HEK293 (cell line): Measurements from ENCODE around the gene DEK.

Experiments
- CTCF ChIA-PET: fragments of 350-600 bp; formaldehyde crosslinking; extraction: SDS; loops from one replicate; lab custom pipeline; 2021; ENCODE audit warnings: antibody characterized with exemption; lab: Yijun Ruan, JAX
- POLR2A ChIA-PET: fragments of 300-600 bp; formaldehyde crosslinking; extraction: SDS; loops from one replicate; lab custom pipeline; 2020; ENCODE audit warnings: antibody characterized with exemption, inconsistent platforms; lab: Yijun Ruan, JAX
- H3K27ac ChIP-seq: fragments of 200-500 bp; sonication (Bioruptor generic); 2 replicates; pipeline ENCODE4 v1.5.1; 2014; ENCODE audit warnings: low read depth, low read length, control low read depth, inconsistent platforms; ENCODE audit errors: extremely low read depth
- H3K36me3 ChIP-seq, 2 experiments: fragments of 200-500 bp in 1 of 2; sonication (Bioruptor generic) in 1 of 2; 1 replicate in 1 of 2; 2 replicates in 1 of 2; pipeline ENCODE4 v1.5.1; 2014 to 2017; ENCODE audit warnings: inconsistent platforms in 2 of 2, low read length in 2 of 2; ENCODE audit not compliant: control insufficient read depth in 2 of 2, insufficient read depth in 1 of 2
- H3K4me1 ChIP-seq: fragments of 200-500 bp; sonication (Bioruptor generic); 2 replicates; pipeline ENCODE4 v1.5.1; 2014; ENCODE audit warnings: mild to moderate bottlenecking, low read length, inconsistent platforms; ENCODE audit not compliant: control insufficient read depth, insufficient read depth
- H3K4me3 ChIP-seq: 2 replicates; pipeline ENCODE4 v1.5.1; 2011; ENCODE audit warnings: low read depth, mild to moderate bottlenecking, control low read depth, low read length, moderate library complexity
- H3K9me3 ChIP-seq: fragments of 200-500 bp; sonication (Bioruptor generic); 2 replicates; pipeline ENCODE4 v1.5.1; 2014; ENCODE audit warnings: low read depth, low read length, inconsistent platforms; ENCODE audit not compliant: control insufficient read depth, insufficient read depth
- PRDM1 ChIP-seq: fragments of 450-650 bp; formaldehyde crosslinking; IDR thresholded peaks from 2 replicates; pipeline ENCODE4; 2016; ENCODE audit warnings: missing biosample characterization, missing genetic modification characterization
- REPIN1 ChIP-seq: fragments of 450-650 bp; formaldehyde crosslinking; IDR thresholded peaks from 2 replicates; pipeline ENCODE4 v1.5.1; 2017; ENCODE audit warnings: missing biosample characterization, missing genetic modification characterization, low read depth
- SP2 ChIP-seq: fragments of 450-650 bp; formaldehyde crosslinking; IDR thresholded peaks from 2 replicates; pipeline ENCODE4 v1.5.1; 2016; ENCODE audit warnings: missing biosample characterization, missing genetic modification characterization
- SP7 ChIP-seq: fragments of 450-650 bp; formaldehyde crosslinking; IDR thresholded peaks from 2 replicates; pipeline ENCODE4 v1.5.1; 2016; ENCODE audit warnings: missing biosample characterization, missing genetic modification characterization
- ZBTB7A ChIP-seq: fragments of 450-650 bp; formaldehyde crosslinking; IDR thresholded peaks from 2 replicates; pipeline ENCODE4 v1.5.1; 2016; ENCODE audit warnings: low read depth, missing biosample characterization, missing genetic modification characterization
- ZNF10 ChIP-seq: fragments of 450-650 bp; formaldehyde crosslinking; IDR thresholded peaks from 2 replicates; pipeline ENCODE4 v1.5.1; 2017; ENCODE audit warnings: missing biosample characterization, missing genetic modification characterization
- ZNF184 ChIP-seq: fragments of 450-650 bp; IDR thresholded peaks from 2 replicates; pipeline ENCODE4 v1.5.1; 2018; ENCODE audit warnings: missing biosample characterization, mild to moderate bottlenecking, missing genetic modification characterization
- ZNF274 ChIP-seq, 2 experiments: fragments of 200-500 bp in 1 of 2; fragments of 450-650 bp in 1 of 2; sonication (Bioruptor generic) in 1 of 2; formaldehyde crosslinking in 1 of 2; IDR thresholded peaks; 2 replicates each; pipeline versions ENCODE4 v1.5.1 to v1.6.1; 2014 to 2016; ENCODE audit warnings: borderline replicate concordance in 1 of 2, inconsistent platforms in 1 of 2, low read length in 1 of 2, missing biosample characterization in 1 of 2, missing genetic modification characterization in 1 of 2
- ZNF501 ChIP-seq: fragments of 450-650 bp; formaldehyde crosslinking; IDR thresholded peaks from 2 replicates; pipeline ENCODE4 v1.5.1; 2016; ENCODE audit warnings: missing biosample characterization, missing genetic modification characterization
- ZNF561 ChIP-seq: fragments of 450-650 bp; IDR thresholded peaks from 2 replicates; pipeline ENCODE4 v1.5.1; 2018; ENCODE audit warnings: missing biosample characterization, missing genetic modification characterization, borderline replicate concordance
- ZNF654 ChIP-seq: fragments of 450-650 bp; formaldehyde crosslinking; IDR thresholded peaks from 2 replicates; pipeline ENCODE4 v1.5.1; 2016; ENCODE audit warnings: low read depth, missing biosample characterization, missing genetic modification characterization
- ZNF785 ChIP-seq: fragments of 450-650 bp; formaldehyde crosslinking; IDR thresholded peaks from 2 replicates; pipeline ENCODE4 v1.5.1; 2016; ENCODE audit warnings: missing biosample characterization, missing genetic modification characterization
- TF ChIP-seq, protein P1 (sequence below): fragments of 450-650 bp; formaldehyde crosslinking; IDR thresholded peaks from 2 replicates; pipeline ENCODE4 v1.5.1; 2016; ENCODE audit warnings: missing biosample characterization, missing genetic modification characterization
- TF ChIP-seq, protein P2 (sequence below): fragments of 450-650 bp; formaldehyde crosslinking; conservative IDR thresholded peaks from 2 replicates; pipeline ENCODE4 v1.5.1; 2016; ENCODE audit warnings: low read depth, missing biosample characterization, missing genetic modification characterization
- TF ChIP-seq, protein P3 (sequence below): fragments of 450-650 bp; formaldehyde crosslinking; IDR thresholded peaks from 2 replicates; pipeline ENCODE4 v1.5.1; 2016; ENCODE audit warnings: missing biosample characterization, missing genetic modification characterization
- TF ChIP-seq, protein P4 (sequence below): fragments of 450-650 bp; formaldehyde crosslinking; IDR thresholded peaks from 2 replicates; pipeline ENCODE4 v1.5.1; 2016; ENCODE audit warnings: missing biosample characterization, missing genetic modification characterization
- TF ChIP-seq, protein P5 (sequence below): fragments of 450-650 bp; formaldehyde crosslinking; IDR thresholded peaks from 2 replicates; pipeline ENCODE4 v1.5.1; 2016; ENCODE audit warnings: missing biosample characterization, missing genetic modification characterization
- TF ChIP-seq, protein P6 (sequence below): fragments of 450-650 bp; IDR thresholded peaks from 2 replicates; pipeline ENCODE4 v1.5.1; 2018; ENCODE audit warnings: missing biosample characterization, missing genetic modification characterization
- TF ChIP-seq, protein P7 (sequence below): fragments of 450-650 bp; formaldehyde crosslinking; IDR thresholded peaks from 2 replicates; pipeline ENCODE4 v1.5.1; 2017; ENCODE audit warnings: missing biosample characterization, missing genetic modification characterization

DEK gene

DNA sequence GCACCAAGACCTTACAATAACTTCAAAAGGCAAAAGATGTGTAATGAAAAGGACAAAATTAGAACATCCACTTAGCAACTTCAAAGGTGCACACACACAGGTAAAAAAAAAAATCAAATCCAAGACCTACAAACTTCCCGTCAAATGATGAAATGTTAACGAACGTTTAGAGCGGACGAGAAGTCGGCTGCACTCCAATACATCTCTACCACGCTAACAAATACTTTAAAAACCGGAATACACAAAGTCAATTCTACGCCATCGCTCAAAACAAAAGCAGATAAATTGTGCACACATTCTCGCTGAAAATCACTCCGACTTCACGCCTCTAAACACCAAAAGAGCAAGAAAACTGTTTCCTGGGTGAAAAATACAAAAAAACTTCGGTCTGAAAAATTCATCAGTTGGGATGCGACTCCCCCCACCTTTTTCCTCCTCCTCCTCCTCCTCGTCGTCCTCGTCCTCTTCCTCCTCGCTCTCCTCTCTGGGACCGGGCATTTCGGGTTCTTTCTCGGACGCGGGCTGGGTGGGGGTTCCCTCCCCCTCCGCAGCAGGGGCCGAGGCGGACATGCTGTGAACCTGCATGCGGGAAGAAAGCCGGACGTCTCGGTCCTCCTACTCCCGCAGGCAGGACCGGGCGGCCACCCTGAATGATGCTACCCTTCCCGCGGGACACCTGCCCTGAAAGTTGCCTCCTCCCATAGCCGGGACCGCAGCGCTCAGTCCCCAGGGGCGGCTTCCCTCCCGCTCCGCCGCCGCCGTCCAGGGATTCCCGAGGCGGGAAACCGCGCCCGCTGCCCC is 712 bp downstream of the DEK start (continued):
- TF ChIP-seq ZNF10 (tag by site-specific recombination) (0 out of 2 replicates have a peak, but pooled peaks have one; percentile 16), REPIN1 (tag by site-specific recombination) (no peak), SP2 (peak; percentile 74), ZNF785 (tag by site-specific recombination) (no peak), SP7 (tag by site-specific recombination) (peak; percentile 22; the same call in 1 of the 2 replicates), ZNF274 (IDR thresholded peaks at IDR 0.05; ENCODE audit: low read length) (no peak), ZNF274 (tag by site-specific recombination; IDR thresholded peaks at IDR 0.05; ENCODE audit: borderline replicate concordance) (no peak), ZBTB7A (tag by site-specific recombination) (peak; percentile 50; the same call in 1 of the 2 replicates)
- TF ChIP-seq, protein P1, sequence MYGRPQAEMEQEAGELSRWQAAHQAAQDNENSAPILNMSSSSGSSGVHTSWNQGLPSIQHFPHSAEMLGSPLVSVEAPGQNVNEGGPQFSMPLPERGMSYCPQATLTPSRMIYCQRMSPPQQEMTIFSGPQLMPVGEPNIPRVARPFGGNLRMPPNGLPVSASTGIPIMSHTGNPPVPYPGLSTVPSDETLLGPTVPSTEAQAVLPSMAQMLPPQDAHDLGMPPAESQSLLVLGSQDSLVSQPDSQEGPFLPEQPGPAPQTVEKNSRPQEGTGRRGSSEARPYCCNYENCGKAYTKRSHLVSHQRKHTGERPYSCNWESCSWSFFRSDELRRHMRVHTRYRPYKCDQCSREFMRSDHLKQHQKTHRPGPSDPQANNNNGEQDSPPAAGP (tag by site-specific recombination), result no peak
- TF ChIP-seq, protein P2, sequence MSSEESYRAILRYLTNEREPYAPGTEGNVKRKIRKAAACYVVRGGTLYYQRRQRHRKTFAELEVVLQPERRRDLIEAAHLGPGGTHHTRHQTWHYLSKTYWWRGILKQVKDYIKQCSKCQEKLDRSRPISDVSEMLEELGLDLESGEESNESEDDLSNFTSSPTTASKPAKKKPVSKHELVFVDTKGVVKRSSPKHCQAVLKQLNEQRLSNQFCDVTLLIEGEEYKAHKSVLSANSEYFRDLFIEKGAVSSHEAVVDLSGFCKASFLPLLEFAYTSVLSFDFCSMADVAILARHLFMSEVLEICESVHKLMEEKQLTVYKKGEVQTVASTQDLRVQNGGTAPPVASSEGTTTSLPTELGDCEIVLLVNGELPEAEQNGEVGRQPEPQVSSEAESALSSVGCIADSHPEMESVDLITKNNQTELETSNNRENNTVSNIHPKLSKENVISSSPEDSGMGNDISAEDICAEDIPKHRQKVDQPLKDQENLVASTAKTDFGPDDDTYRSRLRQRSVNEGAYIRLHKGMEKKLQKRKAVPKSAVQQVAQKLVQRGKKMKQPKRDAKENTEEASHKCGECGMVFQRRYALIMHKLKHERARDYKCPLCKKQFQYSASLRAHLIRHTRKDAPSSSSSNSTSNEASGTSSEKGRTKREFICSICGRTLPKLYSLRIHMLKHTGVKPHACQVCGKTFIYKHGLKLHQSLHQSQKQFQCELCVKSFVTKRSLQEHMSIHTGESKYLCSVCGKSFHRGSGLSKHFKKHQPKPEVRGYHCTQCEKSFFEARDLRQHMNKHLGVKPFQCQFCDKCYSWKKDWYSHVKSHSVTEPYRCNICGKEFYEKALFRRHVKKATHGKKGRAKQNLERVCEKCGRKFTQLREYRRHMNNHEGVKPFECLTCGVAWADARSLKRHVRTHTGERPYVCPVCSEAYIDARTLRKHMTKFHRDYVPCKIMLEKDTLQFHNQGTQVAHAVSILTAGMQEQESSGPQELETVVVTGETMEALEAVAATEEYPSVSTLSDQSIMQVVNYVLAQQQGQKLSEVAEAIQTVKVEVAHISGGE, result 0 out of 2 replicates have a peak, but pooled peaks have one; percentile 6
- TF ChIP-seq, protein P3, sequence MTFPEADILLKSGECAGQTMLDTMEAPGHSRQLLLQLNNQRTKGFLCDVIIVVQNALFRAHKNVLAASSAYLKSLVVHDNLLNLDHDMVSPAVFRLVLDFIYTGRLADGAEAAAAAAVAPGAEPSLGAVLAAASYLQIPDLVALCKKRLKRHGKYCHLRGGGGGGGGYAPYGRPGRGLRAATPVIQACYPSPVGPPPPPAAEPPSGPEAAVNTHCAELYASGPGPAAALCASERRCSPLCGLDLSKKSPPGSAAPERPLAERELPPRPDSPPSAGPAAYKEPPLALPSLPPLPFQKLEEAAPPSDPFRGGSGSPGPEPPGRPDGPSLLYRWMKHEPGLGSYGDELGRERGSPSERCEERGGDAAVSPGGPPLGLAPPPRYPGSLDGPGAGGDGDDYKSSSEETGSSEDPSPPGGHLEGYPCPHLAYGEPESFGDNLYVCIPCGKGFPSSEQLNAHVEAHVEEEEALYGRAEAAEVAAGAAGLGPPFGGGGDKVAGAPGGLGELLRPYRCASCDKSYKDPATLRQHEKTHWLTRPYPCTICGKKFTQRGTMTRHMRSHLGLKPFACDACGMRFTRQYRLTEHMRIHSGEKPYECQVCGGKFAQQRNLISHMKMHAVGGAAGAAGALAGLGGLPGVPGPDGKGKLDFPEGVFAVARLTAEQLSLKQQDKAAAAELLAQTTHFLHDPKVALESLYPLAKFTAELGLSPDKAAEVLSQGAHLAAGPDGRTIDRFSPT (tag by site-specific recombination), result no peak

DNA sequence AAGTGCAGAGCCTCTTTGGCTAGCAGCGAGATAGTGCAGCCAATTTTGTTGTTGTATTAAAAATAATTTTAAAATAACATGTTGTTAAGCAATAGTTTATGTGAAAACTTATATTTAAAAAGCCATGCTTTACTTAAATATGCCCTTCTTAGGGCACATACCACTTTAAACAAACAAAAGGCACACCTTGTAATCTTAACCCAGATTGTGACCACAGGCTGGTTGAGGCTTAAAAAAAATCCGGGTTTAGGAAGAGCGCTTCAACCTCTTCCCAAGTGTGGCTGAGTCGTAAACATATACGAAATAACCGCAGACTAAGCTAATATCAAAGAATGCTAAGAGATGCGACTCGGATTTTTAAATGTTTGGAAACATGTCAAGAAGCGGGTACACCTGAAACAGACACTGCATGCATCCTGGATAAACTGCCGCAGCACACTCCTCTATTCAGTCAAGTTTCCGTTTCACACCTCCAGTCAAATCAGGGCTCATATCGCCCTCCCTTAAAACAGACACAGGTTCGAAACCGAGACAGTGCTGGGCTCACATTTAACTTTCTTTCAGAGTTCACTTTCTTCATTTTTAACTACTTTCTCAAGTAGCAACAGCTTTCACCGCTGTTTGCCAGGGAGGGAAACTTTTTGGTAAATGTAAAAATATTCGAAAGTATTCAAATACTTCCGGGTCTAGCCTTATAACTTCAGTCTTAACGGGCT is 1.5 kb downstream of the DEK start:
- Histone ChIP-seq H3K9me3 (no peaks in the 10 kb centered on the region), H3K4me1 (peaks cover 20% of the 10 kb centered on the region), H3K36me3 (peaks cover 12 to 42% of the 10 kb centered on the region in 2 experiments), H3K27ac (peak overlapping the region; percentile 98), H3K4me3 (peak overlapping the region; percentile 95)
- ChIA-PET CTCF (interaction anchor here (0.6 to 0.7 kb wide), 2 partner anchors 97 to 221 kb away, joined by 3 to 6 read pairs; no protein-coding TSS in a partner anchor), POLR2A (no interaction called here)
- TF ChIP-seq, protein P4, sequence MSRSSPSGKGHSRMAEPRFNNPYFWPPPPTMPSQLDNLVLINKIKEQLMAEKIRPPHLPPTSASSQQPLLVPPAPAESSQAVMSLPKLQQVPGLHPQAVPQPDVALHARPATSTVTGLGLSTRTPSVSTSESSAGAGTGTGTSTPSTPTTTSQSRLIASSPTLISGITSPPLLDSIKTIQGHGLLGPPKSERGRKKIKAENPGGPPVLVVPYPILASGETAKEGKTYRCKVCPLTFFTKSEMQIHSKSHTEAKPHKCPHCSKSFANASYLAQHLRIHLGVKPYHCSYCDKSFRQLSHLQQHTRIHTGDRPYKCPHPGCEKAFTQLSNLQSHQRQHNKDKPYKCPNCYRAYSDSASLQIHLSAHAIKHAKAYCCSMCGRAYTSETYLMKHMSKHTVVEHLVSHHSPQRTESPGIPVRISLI (tag by site-specific recombination), result 0 out of 2 replicates have a peak, but pooled peaks have one; percentile 10
- TF ChIP-seq, protein P5, sequence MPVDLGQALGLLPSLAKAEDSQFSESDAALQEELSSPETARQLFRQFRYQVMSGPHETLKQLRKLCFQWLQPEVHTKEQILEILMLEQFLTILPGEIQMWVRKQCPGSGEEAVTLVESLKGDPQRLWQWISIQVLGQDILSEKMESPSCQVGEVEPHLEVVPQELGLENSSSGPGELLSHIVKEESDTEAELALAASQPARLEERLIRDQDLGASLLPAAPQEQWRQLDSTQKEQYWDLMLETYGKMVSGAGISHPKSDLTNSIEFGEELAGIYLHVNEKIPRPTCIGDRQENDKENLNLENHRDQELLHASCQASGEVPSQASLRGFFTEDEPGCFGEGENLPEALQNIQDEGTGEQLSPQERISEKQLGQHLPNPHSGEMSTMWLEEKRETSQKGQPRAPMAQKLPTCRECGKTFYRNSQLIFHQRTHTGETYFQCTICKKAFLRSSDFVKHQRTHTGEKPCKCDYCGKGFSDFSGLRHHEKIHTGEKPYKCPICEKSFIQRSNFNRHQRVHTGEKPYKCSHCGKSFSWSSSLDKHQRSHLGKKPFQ, result peak; percentile 68
- peak; percentile 1; the same call in 1 of the 2 replicates for TF ChIP-seq ZNF654 (tag by site-specific recombination)
- peak; percentile 39; the same call in 1 of the 2 replicates for TF ChIP-seq ZNF561 (tag by site-specific recombination)
- no peak for TF ChIP-seq ZNF501 (tag by site-specific recombination)
- TF ChIP-seq, protein P6, sequence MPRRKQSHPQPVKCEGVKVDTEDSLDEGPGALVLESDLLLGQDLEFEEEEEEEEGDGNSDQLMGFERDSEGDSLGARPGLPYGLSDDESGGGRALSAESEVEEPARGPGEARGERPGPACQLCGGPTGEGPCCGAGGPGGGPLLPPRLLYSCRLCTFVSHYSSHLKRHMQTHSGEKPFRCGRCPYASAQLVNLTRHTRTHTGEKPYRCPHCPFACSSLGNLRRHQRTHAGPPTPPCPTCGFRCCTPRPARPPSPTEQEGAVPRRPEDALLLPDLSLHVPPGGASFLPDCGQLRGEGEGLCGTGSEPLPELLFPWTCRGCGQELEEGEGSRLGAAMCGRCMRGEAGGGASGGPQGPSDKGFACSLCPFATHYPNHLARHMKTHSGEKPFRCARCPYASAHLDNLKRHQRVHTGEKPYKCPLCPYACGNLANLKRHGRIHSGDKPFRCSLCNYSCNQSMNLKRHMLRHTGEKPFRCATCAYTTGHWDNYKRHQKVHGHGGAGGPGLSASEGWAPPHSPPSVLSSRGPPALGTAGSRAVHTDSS (tag by site-specific recombination), result 0 out of 2 replicates have a peak, but pooled peaks have one; percentile 6
- TF ChIP-seq, protein P7, sequence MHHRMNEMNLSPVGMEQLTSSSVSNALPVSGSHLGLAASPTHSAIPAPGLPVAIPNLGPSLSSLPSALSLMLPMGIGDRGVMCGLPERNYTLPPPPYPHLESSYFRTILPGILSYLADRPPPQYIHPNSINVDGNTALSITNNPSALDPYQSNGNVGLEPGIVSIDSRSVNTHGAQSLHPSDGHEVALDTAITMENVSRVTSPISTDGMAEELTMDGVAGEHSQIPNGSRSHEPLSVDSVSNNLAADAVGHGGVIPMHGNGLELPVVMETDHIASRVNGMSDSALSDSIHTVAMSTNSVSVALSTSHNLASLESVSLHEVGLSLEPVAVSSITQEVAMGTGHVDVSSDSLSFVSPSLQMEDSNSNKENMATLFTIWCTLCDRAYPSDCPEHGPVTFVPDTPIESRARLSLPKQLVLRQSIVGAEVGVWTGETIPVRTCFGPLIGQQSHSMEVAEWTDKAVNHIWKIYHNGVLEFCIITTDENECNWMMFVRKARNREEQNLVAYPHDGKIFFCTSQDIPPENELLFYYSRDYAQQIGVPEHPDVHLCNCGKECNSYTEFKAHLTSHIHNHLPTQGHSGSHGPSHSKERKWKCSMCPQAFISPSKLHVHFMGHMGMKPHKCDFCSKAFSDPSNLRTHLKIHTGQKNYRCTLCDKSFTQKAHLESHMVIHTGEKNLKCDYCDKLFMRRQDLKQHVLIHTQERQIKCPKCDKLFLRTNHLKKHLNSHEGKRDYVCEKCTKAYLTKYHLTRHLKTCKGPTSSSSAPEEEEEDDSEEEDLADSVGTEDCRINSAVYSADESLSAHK (tag by site-specific recombination), result peak; percentile 96
- no peak for TF ChIP-seq ZNF184 (tag by site-specific recombination)
- TF ChIP-seq PRDM1 (tag by site-specific recombination), result peak; percentile 99
- TF ChIP-seq REPIN1 (tag by site-specific recombination), result no peak
